HG03159 (cell line): ENCODE data around the gene HECW1.
"Not testable (repeated sequence)": the region's sequence is repeated elsewhere in the genome, so short reads cannot be mapped to it uniquely, and the experiment has no call there.

Source experiments
- ATAC-seq: cut with Tn5 transposase; IDR thresholded peaks from one replicate; pipeline ENCODE4 v1.9.1; 2021; ENCODE audit warnings: mild to moderate bottlenecking, moderate library complexity; ENCODE audit not compliant: unreplicated experiment

The HECW1 gene

DNA sequence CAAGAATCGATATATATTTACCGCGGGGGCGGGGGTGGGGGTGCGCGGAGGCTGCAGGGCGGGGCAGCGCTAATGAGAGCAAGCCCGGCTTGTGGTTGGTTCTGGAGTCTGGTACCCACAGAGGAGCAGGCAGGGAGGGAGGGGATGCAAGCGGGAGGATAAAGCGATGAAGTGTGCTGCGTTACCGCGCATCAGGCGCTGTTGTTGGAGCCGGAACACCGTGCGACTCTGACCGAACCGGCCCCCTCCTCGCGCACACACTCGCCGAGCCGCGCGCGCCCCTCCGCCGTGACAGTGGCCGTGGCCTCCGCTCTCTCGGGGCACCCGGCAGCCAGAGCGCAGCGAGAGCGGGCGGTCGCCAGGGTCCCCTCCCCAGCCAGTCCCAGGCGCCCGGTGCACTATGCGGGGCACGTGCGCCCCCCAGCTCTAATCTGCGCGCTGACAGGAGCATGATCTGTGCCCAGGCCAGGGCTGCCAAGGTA, at the start of gene HECW1:
Gene HECW1 (plus strand): TSS at position 189 of the 482 bp plus-strand sequence. CDS start 131,259 bp downstream, outside the sequence.
- ATAC-seq, result no peak

DNA sequence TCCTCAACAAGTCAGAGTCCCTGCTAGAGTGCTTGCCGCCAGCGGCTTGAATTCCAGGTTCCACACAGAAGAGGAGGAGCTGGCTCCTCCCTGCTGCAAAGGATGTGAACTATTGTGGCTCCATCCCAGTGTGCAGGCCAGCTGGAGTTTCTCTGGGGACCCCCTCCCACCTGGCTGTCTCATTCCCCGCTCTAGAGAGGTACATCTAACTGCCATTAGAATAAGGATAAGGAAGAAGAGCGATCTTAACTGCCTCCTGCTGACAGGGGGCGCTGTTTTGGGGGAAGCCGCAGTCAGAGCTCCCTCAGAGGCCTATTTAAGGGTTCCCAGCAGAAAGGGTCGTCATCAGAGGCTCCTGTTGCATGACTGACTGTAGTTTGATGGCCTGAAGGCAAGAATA, 40.8 kb upstream of the HECW1 start:
- ATAC-seq, result no peak

DNA sequence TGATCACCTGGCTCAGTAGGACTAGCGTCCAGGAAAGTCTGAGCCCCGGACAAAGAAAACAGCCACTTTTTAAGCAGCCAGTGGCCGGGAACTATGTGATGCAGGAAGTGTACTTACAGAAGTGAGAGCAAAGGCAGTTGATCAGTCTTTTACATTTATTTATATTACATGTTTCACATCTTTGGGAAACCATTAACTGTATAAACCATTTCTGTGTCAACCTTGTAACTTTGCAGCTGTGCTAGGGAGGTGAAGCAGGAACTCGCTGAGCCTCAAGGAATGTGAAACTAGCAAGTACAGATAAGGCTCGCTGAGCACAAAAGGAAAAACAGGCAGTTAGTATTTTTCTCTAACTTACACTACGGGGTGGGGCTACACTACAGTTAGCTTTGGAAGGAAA, 39.9 kb upstream of the HECW1 start:
- peak; percentile 59 for ATAC-seq

DNA sequence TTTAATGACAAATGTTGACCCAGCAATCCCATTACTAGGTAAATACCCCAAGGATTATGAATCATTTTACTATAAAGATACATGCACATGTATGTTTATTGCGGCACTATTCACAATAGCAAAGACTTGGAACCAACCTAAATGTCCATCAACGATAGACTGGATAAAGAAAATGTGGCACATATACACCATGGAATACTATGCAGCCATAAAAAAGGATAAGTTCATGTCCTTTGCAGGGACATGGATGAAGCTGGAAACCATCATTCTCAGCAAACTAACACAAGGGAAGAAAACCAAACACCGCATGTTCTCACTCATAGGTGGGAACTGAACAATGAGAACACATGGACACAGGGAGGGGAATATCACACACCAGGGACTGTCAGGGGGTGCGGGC, 38.6 kb upstream of the HECW1 start:
- not testable (repeated sequence) for ATAC-seq

DNA sequence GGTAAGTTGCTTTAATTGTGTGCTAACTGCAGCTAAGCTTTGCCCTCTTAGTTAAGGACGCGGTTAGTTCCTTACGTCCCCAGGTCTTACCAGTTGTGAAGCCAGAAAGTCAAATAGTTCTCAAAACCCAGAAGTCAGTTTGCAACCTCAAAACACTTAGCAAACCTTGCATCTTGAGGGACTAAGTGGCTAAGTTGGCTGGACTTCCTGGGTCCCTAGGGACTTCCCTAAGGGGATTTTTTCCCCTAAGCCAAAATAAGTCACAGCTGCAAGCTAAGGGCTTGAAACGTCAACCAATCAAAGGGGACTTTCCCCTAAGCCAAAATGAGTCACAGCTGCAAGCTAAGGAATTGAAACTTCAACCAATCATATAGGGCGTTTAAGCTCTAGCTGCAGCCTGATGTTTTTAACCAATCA, 36.2 kb upstream of the HECW1 start:
- ATAC-seq, result no peak

DNA sequence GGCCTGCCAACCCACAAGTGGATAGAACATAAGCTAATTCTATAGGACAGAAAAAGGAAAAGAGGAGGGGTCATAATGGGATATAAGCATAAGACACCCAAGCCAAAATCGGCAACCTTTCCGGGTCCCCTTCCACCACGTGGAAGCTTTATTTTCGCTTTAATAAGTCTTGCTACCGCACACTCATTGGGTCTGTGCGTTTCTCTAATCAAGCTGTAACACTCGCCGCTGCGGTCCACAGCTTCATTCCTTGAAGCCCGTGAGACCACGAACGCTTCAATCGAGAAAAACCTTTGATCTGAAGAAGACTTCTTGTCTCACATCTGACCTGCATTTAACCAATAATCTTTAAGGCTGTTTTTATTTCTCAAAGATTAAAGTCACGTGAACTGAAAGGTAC, 35.8 kb upstream of the HECW1 start:
- ATAC-seq, result no peak

DNA sequence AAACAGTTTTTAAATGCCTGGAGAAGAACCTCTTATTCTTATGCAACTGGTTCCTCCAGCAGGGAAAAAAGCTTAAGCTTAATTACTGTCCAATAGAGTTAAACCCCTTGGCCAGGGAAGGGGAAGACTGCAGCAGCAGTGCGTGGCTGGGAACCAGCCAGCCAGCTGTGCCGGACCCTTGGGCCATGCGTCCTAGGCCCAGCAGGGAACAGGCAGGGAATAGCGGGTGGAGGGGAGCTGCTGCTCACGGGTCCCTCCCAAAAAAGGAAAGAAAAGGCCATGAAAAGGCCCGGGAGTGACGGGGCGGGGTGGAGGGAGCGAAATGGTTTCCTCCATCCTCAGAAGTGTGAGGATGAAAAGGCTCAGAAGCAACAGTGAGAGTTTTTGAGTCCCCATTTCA, 35.2 kb upstream of the HECW1 start:
- ATAC-seq, result no peak

DNA sequence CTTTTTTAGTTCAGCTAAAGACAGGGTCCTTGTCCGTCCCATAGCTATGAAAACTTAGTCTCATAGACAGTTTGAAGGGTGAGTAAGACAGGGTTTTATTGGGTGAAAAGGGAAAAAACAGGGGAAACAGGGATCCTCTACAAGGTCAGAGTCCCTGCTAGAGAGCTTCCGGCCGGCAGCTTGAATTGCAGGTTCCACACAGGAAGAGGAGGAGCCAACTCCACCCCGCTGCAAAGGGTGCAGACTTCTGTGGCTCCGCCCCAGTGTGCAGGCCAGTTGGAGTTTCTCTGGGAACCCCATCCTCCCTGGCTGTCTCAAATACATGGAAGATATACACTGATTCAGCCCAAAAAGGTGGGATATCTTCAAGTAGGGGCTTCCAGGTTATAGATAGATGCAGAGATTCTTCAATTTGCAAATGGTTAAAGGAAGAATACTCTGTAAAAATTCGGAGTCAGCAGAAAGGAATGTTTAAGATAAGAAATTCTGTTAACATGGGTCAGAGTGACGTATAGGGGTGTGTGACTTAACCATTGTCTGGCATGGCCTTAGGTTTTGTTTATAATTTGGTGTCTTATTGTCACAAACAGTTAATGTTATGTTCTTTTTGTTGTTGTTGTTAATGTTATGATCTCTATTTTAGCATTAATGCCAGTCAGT, 34.6 kb upstream of the HECW1 start:
- no peak for ATAC-seq

DNA sequence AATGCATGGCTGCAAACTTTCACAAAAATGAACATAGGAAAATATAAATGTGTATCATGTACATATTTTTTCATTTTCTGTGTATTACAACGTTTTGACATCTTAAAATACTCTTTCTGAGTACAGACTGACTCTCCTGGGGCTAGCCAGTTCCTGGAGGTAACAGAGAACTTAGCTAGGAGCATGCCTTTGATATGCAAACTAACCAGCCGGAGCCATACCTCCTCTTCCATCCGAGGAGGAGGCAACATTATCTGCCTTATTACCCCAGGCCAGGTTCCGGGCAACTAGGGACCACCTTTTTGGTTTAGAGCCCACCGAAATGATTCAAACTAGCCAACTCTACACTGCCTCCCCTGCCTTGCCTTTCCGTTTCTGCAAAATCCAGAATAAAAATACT, 33.7 kb upstream of the HECW1 start:
- no peak for ATAC-seq

DNA sequence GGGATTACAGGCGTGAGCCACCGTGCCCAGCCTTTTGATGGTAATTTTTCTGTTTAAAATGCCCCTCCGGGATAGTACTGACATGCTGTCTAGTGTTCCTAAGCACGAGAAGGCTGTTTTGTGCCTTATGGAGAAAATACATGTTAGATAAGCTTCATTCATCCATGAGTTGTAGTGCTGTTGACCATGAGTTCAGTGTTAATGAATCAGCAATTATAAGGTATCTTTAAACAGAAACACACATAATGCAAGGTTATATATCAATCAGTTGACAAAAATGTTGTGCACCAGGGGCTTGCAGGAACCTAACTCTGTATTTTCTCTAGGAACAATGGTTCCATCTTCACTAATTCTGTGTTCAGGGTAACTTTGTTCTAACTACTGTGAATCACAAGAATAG, 30.8 kb upstream of the HECW1 start:
- no peak for ATAC-seq

DNA sequence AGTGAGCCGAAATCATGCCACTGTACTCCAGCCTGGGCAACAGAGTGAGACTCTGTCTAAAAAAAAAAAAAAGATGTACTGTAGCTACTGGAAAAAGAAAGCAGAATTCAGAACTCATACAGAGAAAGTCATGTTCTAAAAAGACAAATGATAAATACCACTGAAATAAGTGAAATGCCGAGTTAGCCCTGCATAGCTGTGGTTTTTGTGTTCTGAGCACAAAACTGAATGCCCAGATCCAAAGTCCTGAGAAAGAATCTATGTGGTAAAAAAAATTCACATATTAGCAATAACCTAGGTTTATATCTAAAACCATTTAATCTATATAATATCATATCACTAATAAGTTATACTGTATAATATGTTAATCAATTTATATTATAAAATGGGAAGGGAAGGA, 29.3 kb upstream of the HECW1 start:
- ATAC-seq, result no peak

DNA sequence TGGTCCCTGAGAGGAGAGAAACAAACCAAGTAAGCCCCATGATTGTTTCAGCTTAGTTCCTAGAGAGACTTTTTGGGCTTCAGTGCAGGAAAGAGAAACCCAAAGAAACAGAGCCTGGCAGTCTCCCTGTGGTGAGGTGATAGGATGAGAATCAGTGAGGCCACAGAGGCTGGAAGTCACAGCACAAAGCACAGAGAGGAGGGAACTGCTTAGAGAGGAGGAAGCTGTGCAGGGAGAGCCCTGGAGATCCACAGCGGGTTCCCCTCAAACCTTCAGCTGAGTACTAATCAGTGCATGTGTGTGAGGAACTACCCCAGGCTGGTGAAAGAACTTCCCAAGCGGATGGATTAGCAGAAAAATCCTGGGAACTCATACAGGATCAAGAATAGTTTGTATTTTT, 27.4 kb upstream of the HECW1 start:
- ATAC-seq, result no peak

DNA sequence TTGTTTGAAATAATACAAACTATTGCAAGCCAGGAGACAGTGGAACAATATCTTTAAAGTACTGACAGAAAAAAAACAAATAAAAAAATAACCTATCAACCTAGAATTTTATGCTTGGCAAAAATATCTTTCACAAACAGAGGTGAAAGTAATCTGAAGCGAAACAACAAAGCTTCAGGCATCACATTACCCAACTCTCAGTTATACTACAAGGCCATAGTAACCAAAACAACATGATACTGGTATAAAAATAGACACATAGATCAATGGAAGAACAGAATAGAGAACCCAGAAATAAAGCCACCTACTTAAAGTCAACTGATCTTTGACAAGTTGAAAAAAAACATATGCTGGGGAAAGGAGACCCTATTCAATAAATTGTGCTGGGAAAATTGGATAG, 26.5 kb upstream of the HECW1 start:
- no peak for ATAC-seq

DNA sequence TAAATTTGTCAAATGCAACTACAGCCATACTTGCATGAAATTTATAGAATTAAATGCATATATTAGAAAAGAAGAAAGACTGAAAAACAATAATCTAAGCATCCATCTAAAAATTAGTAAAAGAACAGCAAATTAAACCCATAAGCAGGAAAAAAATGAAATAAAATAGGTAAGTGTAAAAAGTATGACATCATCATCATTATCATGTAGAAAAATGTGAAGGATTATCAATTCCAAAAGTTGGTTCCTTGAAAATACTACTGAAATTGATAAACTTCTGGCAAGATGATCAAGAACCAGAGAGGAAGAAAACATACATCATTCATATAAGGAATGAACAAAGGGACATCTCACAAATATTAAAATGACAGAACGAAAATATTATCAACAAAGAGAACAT, 19.6 kb upstream of the HECW1 start:
- no peak for ATAC-seq

DNA sequence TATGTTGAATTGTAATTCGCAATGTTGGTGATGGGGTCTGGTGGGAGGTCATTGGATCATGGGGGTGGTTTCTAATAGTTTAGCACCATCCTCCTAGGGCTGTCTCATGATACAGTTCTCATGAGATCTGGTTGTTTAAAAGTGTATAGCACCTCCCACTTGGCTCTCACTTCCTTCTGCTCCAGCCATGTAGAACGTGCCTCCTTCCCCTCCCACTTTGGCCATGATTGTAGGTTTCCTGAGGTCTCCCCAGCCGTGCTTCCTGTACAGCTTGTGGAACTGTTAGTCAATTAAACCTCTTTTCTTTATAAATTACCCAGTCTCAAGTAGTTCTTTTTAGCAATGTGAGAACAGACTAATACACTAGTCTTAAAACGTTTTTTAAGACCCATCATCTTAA, 15.6 kb upstream of the HECW1 start:
- no peak for ATAC-seq

DNA sequence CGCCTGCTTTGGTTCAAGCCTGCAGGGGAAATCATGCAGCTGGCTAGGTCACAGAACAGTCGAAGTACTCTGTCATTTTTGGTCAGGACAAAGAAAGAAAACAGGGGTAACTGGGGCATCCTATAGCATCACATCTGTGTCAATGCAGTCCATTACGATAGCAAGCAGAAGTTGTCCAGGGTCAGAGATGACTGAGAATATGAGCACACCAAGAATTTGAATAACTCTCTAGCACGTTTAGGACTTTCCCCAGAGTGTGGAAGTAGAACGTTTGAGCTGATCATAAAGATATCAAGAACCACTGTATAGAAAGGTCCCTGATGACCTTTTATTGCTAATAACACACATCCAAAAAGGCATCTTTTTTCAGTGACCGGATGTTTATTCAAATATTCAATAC, 12.7 kb upstream of the HECW1 start:
- no peak for ATAC-seq

DNA sequence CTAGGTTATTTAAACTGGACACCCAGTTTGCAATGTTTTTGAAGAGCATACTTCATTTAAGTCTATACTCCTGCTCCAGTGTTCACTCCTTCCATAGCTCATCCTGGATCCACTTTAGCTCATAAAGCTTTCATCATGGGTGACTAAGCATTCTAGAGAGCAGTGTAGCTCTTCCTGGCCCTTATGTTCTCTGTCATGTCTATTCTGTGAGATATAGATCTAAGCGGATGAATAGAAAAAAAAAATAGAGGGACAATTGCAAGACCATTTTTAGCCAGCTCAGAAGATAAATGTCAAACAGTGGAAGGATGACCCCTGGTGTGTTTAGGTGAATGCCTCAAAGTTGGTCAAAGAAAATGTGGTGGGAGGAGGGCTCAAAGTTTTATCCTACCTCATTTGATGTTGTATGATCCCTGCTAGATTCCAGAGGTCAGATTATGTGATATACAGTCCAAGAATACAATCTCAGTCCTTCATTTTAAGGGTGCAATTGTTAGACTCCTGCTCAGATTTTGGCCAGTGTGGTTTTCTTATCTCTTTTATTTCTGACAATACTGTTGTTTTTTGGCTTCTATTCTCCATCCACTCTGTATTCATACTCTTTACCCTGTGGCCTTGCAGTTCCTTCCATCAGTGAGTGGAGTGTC, 7.5 kb upstream of the HECW1 start:
- no peak for ATAC-seq

DNA sequence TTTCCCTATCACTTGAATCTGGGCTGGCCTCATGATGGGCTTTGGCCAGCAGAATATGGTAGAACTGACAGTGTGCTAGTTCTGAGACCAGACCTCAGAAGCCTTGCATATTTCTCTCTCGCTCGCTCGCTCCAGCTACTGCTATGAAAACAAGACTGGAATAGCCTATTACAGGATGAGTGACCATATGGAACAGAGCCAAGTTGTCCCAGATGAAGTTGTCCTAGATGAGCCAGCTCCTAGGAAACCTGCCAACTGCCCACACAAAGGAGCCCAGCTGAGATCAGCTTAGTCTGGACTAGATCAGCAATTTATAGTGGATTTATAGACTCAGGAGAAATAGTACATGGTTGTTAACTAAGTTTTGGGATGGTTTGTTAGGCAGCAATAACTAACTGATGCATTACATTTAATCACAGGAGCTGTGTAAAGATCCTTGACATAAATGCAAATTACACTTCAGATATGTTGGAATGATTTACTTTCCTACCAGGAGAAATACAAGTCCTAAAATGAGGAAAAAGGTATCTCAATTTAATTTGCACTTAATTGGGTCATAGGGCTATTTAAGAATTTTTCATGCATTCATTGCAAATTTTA, 6.8 kb upstream of the HECW1 start:
- no peak for ATAC-seq

DNA sequence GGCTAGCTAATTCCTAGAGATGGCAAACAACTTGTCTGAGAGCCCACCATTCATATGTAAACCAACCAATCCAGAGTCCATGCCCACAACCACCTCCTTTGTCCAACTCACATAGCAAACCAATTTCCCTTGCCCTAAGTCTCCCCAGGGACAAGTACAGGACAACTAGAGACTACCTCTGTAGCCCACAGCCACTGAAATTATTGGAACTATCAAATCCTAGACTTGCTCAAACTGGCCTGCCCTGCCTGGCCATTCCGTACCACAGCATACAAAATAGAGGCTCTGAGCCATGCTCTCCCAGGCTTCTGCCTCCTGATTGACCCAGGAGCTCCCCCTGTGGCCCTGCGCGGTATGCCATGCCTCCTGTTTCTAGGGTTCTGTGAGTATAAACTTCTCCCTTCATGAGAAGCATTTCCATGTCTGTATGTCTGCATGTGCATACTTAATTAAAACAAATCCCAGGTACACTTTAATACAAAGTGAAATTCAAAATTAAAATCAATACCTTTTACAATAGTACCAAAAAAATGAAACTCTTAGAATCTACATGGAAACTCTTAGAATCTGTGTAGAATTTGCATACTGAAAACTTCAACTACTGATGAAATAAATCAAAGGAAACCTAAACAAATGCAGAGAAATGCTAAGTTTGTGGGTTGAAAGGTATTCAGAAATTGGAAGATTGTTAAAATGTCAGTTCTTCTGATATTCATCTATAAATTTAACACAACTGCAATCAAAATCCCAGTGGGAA, 4.0 kb upstream of the HECW1 start:
- ATAC-seq, result peak; percentile 98

DNA sequence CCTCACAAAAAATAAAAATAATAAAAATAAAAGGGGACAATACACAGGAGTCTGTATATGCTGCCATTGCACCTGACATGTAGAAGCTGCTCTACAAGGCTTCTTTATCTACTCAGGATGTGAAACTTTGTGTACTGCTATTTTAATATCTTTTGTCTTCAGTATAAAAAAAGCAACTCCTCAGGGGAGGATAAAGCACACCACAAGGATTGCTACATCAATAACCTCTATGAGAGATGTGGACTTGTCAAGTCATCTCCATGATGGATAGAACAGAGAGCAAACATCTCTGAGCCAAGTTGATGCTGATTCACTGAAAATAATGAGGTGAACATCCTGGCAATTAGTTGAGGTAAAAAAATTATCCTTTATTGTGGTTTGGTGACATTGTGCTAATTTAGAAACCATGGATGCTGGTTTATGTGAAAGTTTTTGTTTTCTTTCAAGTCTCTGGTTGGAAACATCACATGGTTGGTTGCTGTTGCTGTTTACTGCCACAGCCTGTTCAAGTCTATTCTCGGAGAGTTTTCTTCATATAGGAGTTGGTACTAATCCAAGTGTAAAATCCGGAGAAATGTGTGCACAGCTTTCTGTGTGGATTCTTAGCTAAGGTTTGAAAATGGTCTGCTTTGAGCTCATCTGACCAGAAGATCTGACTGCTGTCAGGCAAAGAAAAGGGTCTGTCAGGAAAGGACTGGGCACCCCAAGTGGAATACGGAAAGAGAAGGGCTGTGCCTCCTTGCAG, 1.5 kb upstream of the HECW1 start:
- no peak for ATAC-seq
